NCI-H2196 (cell line): ENCODE data around the gene C1orf167.

ENCODE experiments used
- DNase-seq: peaks from one replicate; lab custom pipeline; 2025; ENCODE audit not compliant: unreplicated experiment; lab: John Stamatoyannopoulos, UW

C1orf167 gene

GRCh38 chr1:11835441-11836225 lies 73.6 kb downstream of the C1orf167 start:
- DNase-seq, result no peak

GRCh38 chr1:11836955-11837766 lies 75.2 kb downstream of the C1orf167 start:
- no peak for DNase-seq

- DNase-seq, result no peak
Observed at GRCh38 chr1:11837767-11838348, 75.9 kb downstream of the C1orf167 start.

- peak; percentile 72 for DNase-seq
Observed at GRCh38 chr1:11838349-11839272, 76.6 kb downstream of the C1orf167 start.
